Spinal cord (tissue), 10 donors: ENCODE measurements around the gene GIPC2. TPM values are rescaled to one million over a fixed set of nuclear protein-coding genes. Genes with fewer than 3 reads are reported as not detected.
"Not testable (repeated sequence)": the region's sequence is repeated elsewhere in the genome, so short reads cannot be mapped to it uniquely, and the experiment has no call there.

ENCODE experiments used
- DNase-seq, 6 donors: peaks; one replicate each; pipeline versions ENCODE4 v3.0.0 to v3.0.0-alpha.2; 2013 to 2015; ENCODE audit warnings: low spot score in 6 of 6, low read depth in 4 of 6
- H3K27ac ChIP-seq: one replicate; pipeline ENCODE4 v1.5.1; 2013; ENCODE audit warnings: low read depth, low read length, control low read depth
- H3K27me3 ChIP-seq: one replicate; pipeline ENCODE4 v1.6.1; 2013; ENCODE audit warnings: low read length; ENCODE audit not compliant: control insufficient read depth, insufficient read depth
- H3K36me3 ChIP-seq: one replicate; pipeline ENCODE4 v1.6.1; 2013; ENCODE audit warnings: low read length; ENCODE audit not compliant: control insufficient read depth, insufficient read depth
- H3K4me1 ChIP-seq: one replicate; pipeline ENCODE4 v1.6.1; 2013; ENCODE audit warnings: low read length; ENCODE audit not compliant: control insufficient read depth, insufficient read depth
- H3K4me3 ChIP-seq: one replicate; pipeline ENCODE4 v1.5.1; 2013; ENCODE audit warnings: low read depth, low read length, control low read depth
- H3K9me3 ChIP-seq: one replicate; pipeline ENCODE4 v1.6.1; 2013; ENCODE audit warnings: low read length; ENCODE audit not compliant: control insufficient read depth, insufficient read depth
- WGBS: methylation state at CpG from one replicate; pipeline ENCODE4 v1.1.5; 2013; ENCODE audit warnings: missing lambda C conversion rate; ENCODE audit not compliant: insufficient coverage; 5-methylcytosine and 5-hydroxymethylcytosine counted together
- polyA plus RNA-seq, 2 donors: library from polyadenylated mRNA; unstranded; fragments of 120-200 nt; gene quantifications; one replicate each; pipeline ENCODE4 v1.2.1, GENCODE V29; 2013; ENCODE audit not compliant: insufficient read length in 2 of 2
- total RNA-seq, 2 donors: library from RNA; depleted of rRNA in 1 of 2; stranded (reverse); fragments of 120-200 nt in 1 of 2; fragments of >200 nt in 1 of 2; gene quantifications; one replicate each; pipeline versions ENCODE4 v1.2.3 to v1.2.4, GENCODE V29; 2013 to 2014
- donor health status: healthy.

Gene GIPC2
- total and polyA plus RNA-seq, 4 donors, result 0.41 to 1.5 (median 1.1) TPM

GRCh38 chr1:78078358-78078757, 32.6 kb downstream of the GIPC2 start:
- 74% methylated on average over 2 of the region's 3 CpGs for WGBS
- Histone ChIP-seq H3K27me3 (no peaks in the 10 kb centered on the region), H3K27ac (no peak overlapping the region), H3K4me1 (no peaks in the 10 kb centered on the region), H3K9me3 (no peaks in the 10 kb centered on the region), H3K4me3 (no peak overlapping the region), H3K36me3 (no peaks in the 10 kb centered on the region)
- no peak for DNase-seq

DNA sequence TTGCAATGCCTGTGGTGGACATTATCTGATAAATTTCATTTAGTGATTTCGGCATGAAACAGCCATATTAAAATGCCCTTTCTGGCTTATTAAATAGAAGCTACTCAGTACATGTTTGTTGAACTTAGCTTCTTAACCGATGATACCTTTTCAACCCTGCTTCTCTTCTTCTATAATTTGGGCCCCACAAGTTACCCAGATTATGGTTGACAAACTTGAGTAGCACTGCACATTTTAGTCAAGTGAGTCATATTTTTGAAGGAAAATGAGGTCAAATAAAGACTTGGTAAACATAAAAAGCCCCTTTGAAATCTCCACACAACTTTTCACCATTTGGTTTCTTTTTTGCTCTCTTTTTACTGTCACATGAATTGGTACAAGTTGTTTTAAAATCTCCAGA, 33.8 kb downstream of the GIPC2 start:
- Histone ChIP-seq H3K4me1 (no peaks in the 10 kb centered on the region), H3K4me3 (no peak overlapping the region), H3K36me3 (no peaks in the 10 kb centered on the region), H3K9me3 (no peaks in the 10 kb centered on the region), H3K27ac (no peak overlapping the region), H3K27me3 (no peaks in the 10 kb centered on the region)
- WGBS, result no CpG with 5 or more reads among the region's 2 CpGs
- no peak for DNase-seq

DNA sequence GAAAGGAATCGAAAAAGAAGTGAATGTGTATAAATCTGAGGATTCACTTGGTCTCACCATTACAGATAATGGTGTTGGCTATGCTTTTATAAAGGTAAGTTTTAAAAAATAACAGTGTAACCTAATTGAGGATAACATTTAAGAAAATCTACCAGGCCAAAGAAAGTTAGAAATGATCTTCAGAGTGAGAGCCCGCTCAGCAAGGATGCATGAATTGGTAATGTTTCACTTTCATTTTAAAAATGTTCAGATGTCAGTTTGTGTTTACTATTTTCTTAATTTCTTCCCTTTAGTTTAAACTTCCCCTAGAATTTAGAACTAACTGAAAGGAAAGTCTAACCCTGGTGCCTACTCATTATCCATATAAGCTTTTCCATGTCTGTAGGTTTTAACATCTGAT, 35.0 kb downstream of the GIPC2 start:
- no peak for DNase-seq
- no peaks in the 10 kb centered on the region for H3K9me3 ChIP-seq
- H3K4me1 ChIP-seq, result no peaks in the 10 kb centered on the region
- H3K36me3 ChIP-seq, result no peaks in the 10 kb centered on the region
- no peak overlapping the region for H3K27ac ChIP-seq
- H3K4me3 ChIP-seq, result no peak overlapping the region
- no CpG with 5 or more reads among the region's 2 CpGs for WGBS
- no peaks in the 10 kb centered on the region for H3K27me3 ChIP-seq

- 92% methylated on average over 2 of the region's 5 CpGs for WGBS
- Histone ChIP-seq H3K36me3 (no peaks in the 10 kb centered on the region), H3K27me3 (no peaks in the 10 kb centered on the region), H3K9me3 (no peaks in the 10 kb centered on the region), H3K4me1 (no peaks in the 10 kb centered on the region), H3K4me3 (no peak overlapping the region), H3K27ac (no peak overlapping the region)
- DNase-seq, result no peak
Measured at GRCh38 chr1:78081980-78082860, 36.5 kb downstream of the GIPC2 start.

- H3K27ac ChIP-seq, DNase-seq, H3K4me3 ChIP-seq, H3K36me3 ChIP-seq, H3K4me1 ChIP-seq, H3K27me3 ChIP-seq, H3K9me3 ChIP-seq: not testable (repeated sequence)
Measured at GRCh38 chr1:78084639-78085038, 38.9 kb downstream of the GIPC2 start.

DNA sequence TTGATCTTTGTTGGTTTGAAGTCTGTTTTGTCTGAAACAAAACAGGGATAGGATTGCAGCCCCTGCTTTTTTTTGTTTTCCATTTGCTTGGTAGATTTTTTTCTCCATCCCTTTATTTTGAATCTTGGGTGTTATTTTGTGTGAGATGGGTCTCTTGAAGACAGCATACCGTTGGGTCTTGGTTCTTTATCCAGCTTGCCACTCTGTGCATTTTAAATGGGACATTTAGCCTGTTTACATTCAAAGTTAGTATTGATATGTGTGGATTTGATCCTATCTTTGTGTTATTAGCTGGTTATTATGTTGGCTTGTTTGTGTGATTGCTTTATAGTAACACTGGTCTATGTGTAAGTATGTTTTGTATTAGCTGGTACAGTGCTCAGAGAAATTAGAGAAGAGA, 40.9 kb downstream of the GIPC2 start:
- no peak overlapping the region for H3K4me3 ChIP-seq

GRCh38 chr1:78088015-78088414, 42.2 kb downstream of the GIPC2 start:
- no peaks in the 10 kb centered on the region for H3K36me3 ChIP-seq
- H3K9me3 ChIP-seq, result no peaks in the 10 kb centered on the region
- H3K27me3 ChIP-seq, result no peaks in the 10 kb centered on the region
- DNase-seq, result no peak
- no peak overlapping the region for H3K4me3 ChIP-seq
- H3K27ac ChIP-seq, result no peak overlapping the region
- H3K4me1 ChIP-seq, result no peaks in the 10 kb centered on the region
- WGBS, result no CpG with 5 or more reads among the region's 2 CpGs

More for the DNA sequence above, 40.9 kb downstream of the GIPC2 start:
- H3K4me1 ChIP-seq, result no peaks in the 10 kb centered on the region
- no peak overlapping the region for H3K27ac ChIP-seq
- no peaks in the 10 kb centered on the region for H3K9me3 ChIP-seq
- no peaks in the 10 kb centered on the region for H3K36me3 ChIP-seq
- H3K27me3 ChIP-seq, result no peaks in the 10 kb centered on the region
- WGBS, result no CpG with 5 or more reads among the region's 1 CpG
- DNase-seq, result no peak

GRCh38 chr1:78088486-78088885, 42.7 kb downstream of the GIPC2 start:
- Histone ChIP-seq H3K4me1 (no peaks in the 10 kb centered on the region), H3K36me3 (no peaks in the 10 kb centered on the region), H3K9me3 (no peaks in the 10 kb centered on the region), H3K27me3 (no peaks in the 10 kb centered on the region), H3K4me3 (no peak overlapping the region), H3K27ac (no peak overlapping the region)
- no peak for DNase-seq

DNA sequence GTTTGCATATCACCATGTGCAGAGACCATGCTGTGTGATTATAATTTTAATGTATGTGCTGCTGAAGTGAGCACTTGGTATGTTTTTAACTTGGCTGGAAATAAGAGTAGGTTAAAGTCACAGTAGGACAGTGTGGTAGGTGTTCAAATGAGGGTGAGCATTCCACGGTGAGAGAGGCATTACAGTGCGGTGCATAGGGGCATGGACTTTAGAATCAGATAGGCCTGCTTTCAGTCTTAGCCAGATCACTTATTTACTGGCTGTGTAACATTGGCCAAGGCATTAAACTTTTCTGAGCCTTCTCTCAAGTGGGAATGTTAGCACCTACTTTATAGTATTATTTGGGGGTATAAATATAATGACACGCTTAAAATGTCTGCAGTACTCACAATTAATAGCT, 43.2 kb downstream of the GIPC2 start:
- Histone ChIP-seq H3K36me3 (no peaks in the 10 kb centered on the region), H3K4me1 (no peaks in the 10 kb centered on the region), H3K4me3 (no peak overlapping the region), H3K27me3 (no peaks in the 10 kb centered on the region), H3K9me3 (no peaks in the 10 kb centered on the region), H3K27ac (no peak overlapping the region)
- 100% methylated on average over 2 of the region's 3 CpGs for WGBS
- DNase-seq, result no peak

DNA sequence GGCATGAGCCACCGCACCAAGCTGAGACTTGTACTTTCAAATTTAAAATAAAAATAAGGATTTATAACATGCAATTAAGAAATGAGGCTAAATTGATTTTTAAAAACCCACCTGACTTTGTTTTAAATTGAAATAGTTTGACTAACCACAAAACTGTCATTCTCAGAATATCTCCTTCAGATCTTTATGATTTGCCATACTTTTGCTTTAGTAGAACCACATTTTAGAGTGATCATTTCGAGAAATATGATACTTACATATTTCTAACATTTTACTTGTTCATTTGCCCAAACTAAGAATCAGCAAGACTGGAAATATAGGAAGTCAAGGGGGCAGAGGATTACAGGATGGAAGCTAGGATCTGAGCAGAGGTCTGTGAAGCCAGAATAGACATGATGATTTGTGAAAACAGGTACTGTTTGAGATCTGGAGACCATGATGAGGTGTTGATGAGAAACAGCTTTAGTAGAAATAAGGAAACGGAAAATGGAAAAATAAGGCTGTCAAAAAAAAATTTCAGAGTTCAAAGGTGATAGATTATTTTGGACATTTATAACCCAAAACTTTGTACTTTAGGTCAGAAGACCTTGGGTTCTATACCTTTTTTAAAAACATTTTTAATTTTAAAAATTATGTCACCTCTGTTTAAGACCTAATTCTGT, 44.8 kb downstream of the GIPC2 start:
- no peaks in the 10 kb centered on the region for H3K9me3 ChIP-seq
- H3K27ac ChIP-seq, result no peak overlapping the region
- H3K4me3 ChIP-seq, result no peak overlapping the region
- no peaks in the 10 kb centered on the region for H3K4me1 ChIP-seq
- H3K36me3 ChIP-seq, result no peaks in the 10 kb centered on the region
- no CpG with 5 or more reads among the region's 3 CpGs for WGBS
- H3K27me3 ChIP-seq, result no peaks in the 10 kb centered on the region
- DNase-seq, result no peak
